HUES6 (cell line): ENCODE results near the gene SLX4IP.

Experiments
- H3K27ac ChIP-seq: 2 replicates; pipeline ENCODE4 v1.7.0; 2013; ENCODE audit warnings: low read depth, mild to moderate bottlenecking, low read length, inconsistent platforms
- H3K27me3 ChIP-seq: 2 replicates; pipeline ENCODE4 v1.6.1; 2013; ENCODE audit warnings: low read length; ENCODE audit not compliant: control insufficient read depth, insufficient read depth
- H3K36me3 ChIP-seq: 2 replicates; pipeline ENCODE4 v1.6.1; 2013; ENCODE audit warnings: low read length; ENCODE audit not compliant: control insufficient read depth, insufficient read depth
- H3K4me1 ChIP-seq: 2 replicates; pipeline ENCODE4 v1.6.1; 2013; ENCODE audit warnings: low read length; ENCODE audit not compliant: control insufficient read depth, insufficient read depth
- H3K4me3 ChIP-seq: 2 replicates; pipeline ENCODE4 v1.5.1; 2013; ENCODE audit warnings: low read depth, low read length
- H3K9ac ChIP-seq: one replicate; pipeline ENCODE4 v1.6.1; 2013; ENCODE audit warnings: mild to moderate bottlenecking, low read length
- H3K9me3 ChIP-seq: 2 replicates; pipeline ENCODE4 v1.6.1; 2013; ENCODE audit warnings: low read depth, low read length; ENCODE audit not compliant: control insufficient read depth, insufficient read depth

Gene SLX4IP

GRCh38 chr20:10496465-10496864 lies 61.4 kb downstream of the SLX4IP start:
- Histone ChIP-seq H3K27me3 (no peaks in the 10 kb centered on the region), H3K4me3 (no peak overlapping the region), H3K4me1 (peaks cover 17% of the 10 kb centered on the region), H3K9ac (no peak overlapping the region), H3K27ac (0 out of 2 replicates have a peak overlapping the region, but pooled peaks have one; percentile 24), H3K36me3 (no peaks in the 10 kb centered on the region), H3K9me3 (no peaks in the 10 kb centered on the region)

GRCh38 chr20:10497283-10497682 lies 62.2 kb downstream of the SLX4IP start:
- H3K27ac ChIP-seq: no peak overlapping the region
- no peak overlapping the region for H3K4me3 ChIP-seq
- H3K9ac ChIP-seq: no peak overlapping the region
- no peaks in the 10 kb centered on the region for H3K36me3 ChIP-seq
- no peaks in the 10 kb centered on the region for H3K9me3 ChIP-seq
- H3K27me3 ChIP-seq: no peaks in the 10 kb centered on the region
- H3K4me1 ChIP-seq: peaks cover 25% of the 10 kb centered on the region

- no peaks in the 10 kb centered on the region for H3K36me3 ChIP-seq
- no peak overlapping the region for H3K4me3 ChIP-seq
- H3K9me3 ChIP-seq: no peaks in the 10 kb centered on the region
- peaks cover 26% of the 10 kb centered on the region for H3K4me1 ChIP-seq
- no peak overlapping the region for H3K27ac ChIP-seq
- H3K27me3 ChIP-seq: no peaks in the 10 kb centered on the region
- no peak overlapping the region for H3K9ac ChIP-seq
Measured at GRCh38 chr20:10497791-10498190, 62.7 kb downstream of the SLX4IP start.

GRCh38 chr20:10498200-10498599 lies 63.1 kb downstream of the SLX4IP start:
- peaks cover 26% of the 10 kb centered on the region for H3K4me1 ChIP-seq
- H3K27ac ChIP-seq: no peak overlapping the region
- no peaks in the 10 kb centered on the region for H3K9me3 ChIP-seq
- no peak overlapping the region for H3K9ac ChIP-seq
- H3K36me3 ChIP-seq: no peaks in the 10 kb centered on the region
- H3K4me3 ChIP-seq: no peak overlapping the region
- H3K27me3 ChIP-seq: no peaks in the 10 kb centered on the region

GRCh38 chr20:10501402-10501801 lies 66.3 kb downstream of the SLX4IP start:
- Histone ChIP-seq H3K27me3 (no peaks in the 10 kb centered on the region), H3K4me1 (peaks cover 23% of the 10 kb centered on the region), H3K36me3 (no peaks in the 10 kb centered on the region), H3K9me3 (no peaks in the 10 kb centered on the region), H3K27ac (0 out of 2 replicates have a peak overlapping the region, but pooled peaks have one; percentile 25), H3K4me3 (no peak overlapping the region), H3K9ac (no peak overlapping the region)

- H3K27ac ChIP-seq: peak overlapping the region; percentile 25; the same call in 1 of the 2 replicates
- no peaks in the 10 kb centered on the region for H3K36me3 ChIP-seq
- peaks cover 21% of the 10 kb centered on the region for H3K4me1 ChIP-seq
- H3K9me3 ChIP-seq: no peaks in the 10 kb centered on the region
- H3K9ac ChIP-seq: no peak overlapping the region
- H3K4me3 ChIP-seq: no peak overlapping the region
- no peaks in the 10 kb centered on the region for H3K27me3 ChIP-seq
Measured at GRCh38 chr20:10502098-10502526, 67.0 kb downstream of the SLX4IP start.

GRCh38 chr20:10504608-10504993 lies 69.5 kb downstream of the SLX4IP start:
- Histone ChIP-seq H3K27me3 (no peaks in the 10 kb centered on the region), H3K36me3 (no peaks in the 10 kb centered on the region), H3K4me1 (peaks cover 26% of the 10 kb centered on the region), H3K9me3 (no peaks in the 10 kb centered on the region), H3K27ac (no peak overlapping the region), H3K9ac (no peak overlapping the region), H3K4me3 (no peak overlapping the region)

- peaks cover 26% of the 10 kb centered on the region for H3K4me1 ChIP-seq
- H3K9me3 ChIP-seq: no peaks in the 10 kb centered on the region
- no peak overlapping the region for H3K27ac ChIP-seq
- no peaks in the 10 kb centered on the region for H3K27me3 ChIP-seq
- no peaks in the 10 kb centered on the region for H3K36me3 ChIP-seq
- no peak overlapping the region for H3K9ac ChIP-seq
- H3K4me3 ChIP-seq: no peak overlapping the region
Measured at GRCh38 chr20:10504994-10505730, 70.1 kb downstream of the SLX4IP start.

- peaks cover 24% of the 10 kb centered on the region for H3K4me1 ChIP-seq
Measured at GRCh38 chr20:10505827-10506226, 70.7 kb downstream of the SLX4IP start.

GRCh38 chr20:10507052-10507451 lies 71.9 kb downstream of the SLX4IP start:
- Histone ChIP-seq H3K36me3 (no peaks in the 10 kb centered on the region), H3K27me3 (no peaks in the 10 kb centered on the region), H3K4me1 (peaks cover 24% of the 10 kb centered on the region), H3K27ac (no peak overlapping the region), H3K9me3 (no peaks in the 10 kb centered on the region), H3K4me3 (no peak overlapping the region), H3K9ac (no peak overlapping the region)

More at GRCh38 chr20:10505827-10506226, 70.7 kb downstream of the SLX4IP start:
- Histone ChIP-seq H3K27me3 (no peaks in the 10 kb centered on the region), H3K36me3 (no peaks in the 10 kb centered on the region), H3K9ac (no peak overlapping the region), H3K4me3 (no peak overlapping the region), H3K9me3 (no peaks in the 10 kb centered on the region), H3K27ac (no peak overlapping the region)

- Histone ChIP-seq H3K36me3 (no peaks in the 10 kb centered on the region), H3K9me3 (no peaks in the 10 kb centered on the region), H3K9ac (no peak overlapping the region), H3K4me3 (no peak overlapping the region), H3K27ac (no peak overlapping the region), H3K27me3 (no peaks in the 10 kb centered on the region), H3K4me1 (peaks cover 21% of the 10 kb centered on the region)
Measured at GRCh38 chr20:10508060-10508459, 73.0 kb downstream of the SLX4IP start.
